Measurements from ENCODE around the gene CFAP92. TPM values are rescaled to one million over a fixed set of nuclear protein-coding genes. Genes with fewer than 3 reads are reported as not detected.

The CFAP92 gene
- total and polyA plus RNA-seq, 7 donors = under 0.01 to 1.2 (median 0.61) TPM; not detected in 2

DNA sequence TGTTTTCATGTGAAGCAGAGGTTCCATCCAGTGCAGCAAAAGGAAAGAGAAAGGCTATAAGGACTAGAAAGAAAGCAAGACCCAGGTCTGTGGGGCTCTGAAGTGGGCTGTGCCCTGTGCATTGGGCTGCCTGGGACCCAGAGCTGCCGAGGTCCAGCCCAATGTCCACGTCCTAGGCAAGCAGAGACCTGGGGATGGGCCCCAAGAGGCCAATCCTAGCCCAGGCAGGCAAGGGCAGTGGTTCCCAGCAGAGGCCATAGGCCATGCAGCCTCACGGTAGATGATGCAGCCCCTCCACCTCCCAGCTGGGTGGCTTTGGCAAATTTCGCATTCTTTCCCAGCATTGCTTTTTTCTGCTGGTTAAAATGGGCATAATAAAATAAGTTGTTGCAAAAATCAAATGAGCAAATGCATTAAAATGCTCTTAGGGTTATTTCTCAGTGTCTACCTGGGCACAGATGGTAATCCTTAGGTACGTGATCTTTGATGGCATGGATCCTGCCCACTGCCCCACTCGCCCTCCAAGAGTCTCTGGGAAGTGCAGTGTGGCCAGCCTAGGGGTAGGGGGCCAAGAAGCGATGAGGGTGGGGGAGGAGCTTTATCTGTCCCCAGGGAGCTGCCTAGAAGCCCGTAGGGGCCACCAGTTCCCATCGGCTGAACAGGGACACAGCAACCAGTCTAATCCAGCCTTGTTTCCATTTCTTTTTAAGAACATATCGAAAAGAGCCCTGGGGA, 44.4 kb upstream of the CFAP92 start:
- DNase-seq = peak; percentile 39
- peaks cover 0 to 2% (median 0%) of the 10 kb centered on the region in 4 donors for H3K36me3 ChIP-seq
- H3K9me3 ChIP-seq = no peaks in the 10 kb centered on the region
- WGBS, 2 donors = 89 to 92% methylated on average over 10 of the region's 10 CpGs
- H3K4me3 ChIP-seq = no peak overlapping the region
- H3K27ac ChIP-seq = no peak overlapping the region
- H3K4me1 ChIP-seq = no peaks in the 10 kb centered on the region
- H3K27me3 ChIP-seq = peaks cover 0 to 4% (median 3%) of the 10 kb centered on the region in 3 donors
- TF ChIP-seq POLR2AphosphoS5 (IDR thresholded peaks at IDR 0.05) (no peak), EP300 (IDR thresholded peaks at IDR 0.05) (no peak), POLR2A (IDR thresholded peaks at IDR 0.05) (no peak)
- TF ChIP-seq, protein P1, sequence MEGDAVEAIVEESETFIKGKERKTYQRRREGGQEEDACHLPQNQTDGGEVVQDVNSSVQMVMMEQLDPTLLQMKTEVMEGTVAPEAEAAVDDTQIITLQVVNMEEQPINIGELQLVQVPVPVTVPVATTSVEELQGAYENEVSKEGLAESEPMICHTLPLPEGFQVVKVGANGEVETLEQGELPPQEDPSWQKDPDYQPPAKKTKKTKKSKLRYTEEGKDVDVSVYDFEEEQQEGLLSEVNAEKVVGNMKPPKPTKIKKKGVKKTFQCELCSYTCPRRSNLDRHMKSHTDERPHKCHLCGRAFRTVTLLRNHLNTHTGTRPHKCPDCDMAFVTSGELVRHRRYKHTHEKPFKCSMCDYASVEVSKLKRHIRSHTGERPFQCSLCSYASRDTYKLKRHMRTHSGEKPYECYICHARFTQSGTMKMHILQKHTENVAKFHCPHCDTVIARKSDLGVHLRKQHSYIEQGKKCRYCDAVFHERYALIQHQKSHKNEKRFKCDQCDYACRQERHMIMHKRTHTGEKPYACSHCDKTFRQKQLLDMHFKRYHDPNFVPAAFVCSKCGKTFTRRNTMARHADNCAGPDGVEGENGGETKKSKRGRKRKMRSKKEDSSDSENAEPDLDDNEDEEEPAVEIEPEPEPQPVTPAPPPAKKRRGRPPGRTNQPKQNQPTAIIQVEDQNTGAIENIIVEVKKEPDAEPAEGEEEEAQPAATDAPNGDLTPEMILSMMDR (IDR thresholded peaks at IDR 0.05) = no peak
- intact Hi-C loops (cut with DNase I) = no loop called here

DNA sequence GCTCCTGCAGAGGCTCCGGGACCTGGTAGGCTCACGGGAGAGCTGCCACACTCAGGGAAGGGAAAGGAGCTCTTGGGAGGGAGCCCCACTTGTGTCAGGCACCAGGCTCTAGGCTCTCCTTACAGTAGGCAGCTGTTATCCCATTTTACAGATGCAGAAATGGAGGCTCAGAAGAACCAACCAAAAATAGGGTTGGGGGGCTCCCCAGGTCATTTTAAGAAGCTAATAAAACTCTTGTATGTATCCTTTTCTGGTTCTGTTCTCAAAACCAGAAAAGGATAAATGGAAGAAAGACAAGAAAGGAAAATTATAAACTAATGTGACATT, 43.2 kb upstream of the CFAP92 start:
- no peak overlapping the region for H3K4me3 ChIP-seq
- H3K36me3 ChIP-seq = peaks cover 0 to 7% (median 0%) of the 10 kb centered on the region in 4 donors
- H3K27ac ChIP-seq = no peak overlapping the region
- intact Hi-C loops (cut with DNase I) = no loop called here
- no peaks in the 10 kb centered on the region for H3K9me3 ChIP-seq
- TF ChIP-seq EP300 (IDR thresholded peaks at IDR 0.05) (no peak), POLR2AphosphoS5 (IDR thresholded peaks at IDR 0.05) (no peak), POLR2A (IDR thresholded peaks at IDR 0.05) (no peak)
- TF ChIP-seq, protein P1 (IDR thresholded peaks at IDR 0.05) = no peak
- no peaks in the 10 kb centered on the region for H3K4me1 ChIP-seq
- H3K27me3 ChIP-seq = peaks cover 0 to 4% (median 3%) of the 10 kb centered on the region in 3 donors
- peak; percentile 52 for DNase-seq
- WGBS, 2 donors = 1 to 42% methylated on average over 2 of the region's 2 CpGs

DNA sequence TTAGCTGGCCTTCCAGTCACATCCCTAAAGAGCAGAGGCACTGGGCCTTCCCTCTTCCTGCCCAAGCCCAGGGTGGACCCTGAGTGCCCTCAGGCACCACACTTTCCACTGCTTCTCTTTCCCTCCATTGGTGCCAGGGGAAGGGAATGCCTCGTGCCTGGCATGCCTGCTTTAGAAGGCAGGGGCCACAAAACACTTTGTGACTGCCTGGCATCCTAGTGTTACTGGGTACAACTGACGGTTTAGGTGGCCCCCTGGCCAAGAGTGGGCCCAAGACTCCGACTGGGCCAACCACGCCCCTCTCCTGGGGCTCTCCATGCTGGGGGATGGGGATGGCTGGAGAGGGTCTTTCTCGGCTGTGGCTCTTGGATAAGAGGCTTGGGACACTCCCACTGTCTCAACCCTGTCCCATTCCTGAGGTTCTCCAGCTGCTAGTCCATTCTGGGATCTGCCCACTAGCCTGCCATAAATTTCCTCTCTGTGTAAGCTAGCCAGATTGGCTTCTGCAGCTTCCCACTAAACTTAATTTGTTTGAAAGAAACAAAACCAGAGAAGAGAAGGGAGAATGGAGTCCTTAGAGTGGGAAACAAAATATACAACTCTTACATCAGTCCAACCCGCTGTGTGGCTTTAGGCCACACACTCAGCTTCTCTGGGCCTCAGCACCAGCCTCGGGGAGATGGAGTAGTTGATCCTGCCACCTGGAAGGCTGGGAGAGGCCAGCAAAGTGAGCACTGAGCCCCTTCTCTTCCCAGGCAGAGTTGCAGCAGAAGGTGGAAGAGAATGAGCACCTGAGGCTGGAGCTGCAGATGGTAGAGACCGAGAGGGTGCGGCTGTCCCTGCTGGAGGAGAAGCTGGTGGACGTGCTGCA, 42.6 kb upstream of the CFAP92 start:
- peaks cover 0 to 4% (median 3%) of the 10 kb centered on the region in 3 donors for H3K27me3 ChIP-seq
- no peak for DNase-seq
- no peak overlapping the region for H3K4me3 ChIP-seq
- WGBS, 2 donors = 83% methylated on average over 10 of the region's 10 CpGs
- no peaks in the 10 kb centered on the region for H3K4me1 ChIP-seq
- no peak overlapping the region for H3K27ac ChIP-seq
- H3K36me3 ChIP-seq = peaks cover 0 to 7% (median 0%) of the 10 kb centered on the region in 4 donors
- H3K9me3 ChIP-seq = no peaks in the 10 kb centered on the region
- TF ChIP-seq POLR2AphosphoS5 (IDR thresholded peaks at IDR 0.05) (no peak), POLR2A (IDR thresholded peaks at IDR 0.05) (no peak), EP300 (IDR thresholded peaks at IDR 0.05) (no peak)
- TF ChIP-seq, protein P1 (IDR thresholded peaks at IDR 0.05) = no peak
- intact Hi-C loops (cut with DNase I) = no loop called here

DNA sequence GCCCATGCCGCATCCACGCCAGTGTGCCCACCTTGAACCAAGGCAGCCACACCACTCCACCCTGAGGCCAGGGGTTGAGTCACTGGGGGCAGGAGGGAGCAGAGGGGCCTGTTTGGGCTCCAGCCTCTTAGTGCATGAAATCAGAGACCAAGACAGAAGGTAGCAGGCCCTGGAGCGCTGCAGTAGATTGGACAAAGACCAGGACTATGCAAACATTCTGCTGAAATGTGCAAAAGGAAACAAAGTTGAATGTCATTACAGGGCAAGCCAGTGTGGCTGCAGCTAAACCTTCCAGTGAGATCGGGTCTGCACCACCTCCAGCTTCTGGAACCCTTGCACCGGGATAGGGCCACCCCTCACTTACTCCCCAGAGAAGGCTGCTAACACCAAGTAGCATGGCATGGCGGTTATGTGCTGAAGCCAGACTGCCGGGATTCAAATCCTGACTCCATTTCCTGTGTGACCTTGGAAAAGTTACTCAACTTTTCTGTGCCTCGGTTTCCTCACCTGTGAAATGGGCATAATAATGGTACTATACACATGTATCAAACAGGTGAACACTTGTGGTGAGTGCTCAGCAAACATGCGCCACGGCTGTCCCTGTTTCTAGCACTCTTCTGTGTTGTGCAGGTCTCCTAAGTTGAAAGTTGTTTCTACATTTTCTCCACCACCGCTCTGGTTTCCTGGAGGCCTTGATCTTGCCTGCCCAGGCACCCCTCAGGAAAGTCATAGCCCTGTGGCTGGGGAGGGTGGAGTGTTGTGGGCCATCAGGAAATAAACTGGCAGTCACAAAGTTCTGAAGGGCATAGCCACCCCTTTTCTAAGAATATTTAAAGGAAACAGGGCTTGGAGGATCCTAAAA, 41.7 kb upstream of the CFAP92 start:
- TF ChIP-seq EP300 (IDR thresholded peaks at IDR 0.05) = no peak
- no peak for TF ChIP-seq POLR2AphosphoS5 (IDR thresholded peaks at IDR 0.05)
- TF ChIP-seq, protein P1 (IDR thresholded peaks at IDR 0.05) = no peak
- no peak for TF ChIP-seq POLR2A (IDR thresholded peaks at IDR 0.05)
- DNase-seq = no peak
- intact Hi-C loops (cut with DNase I) = no loop called here

More for the DNA sequence above, 41.7 kb upstream of the CFAP92 start:
- Histone ChIP-seq H3K36me3 (peaks cover 0 to 7% (median 0%) of the 10 kb centered on the region in 4 donors), H3K27me3 (peaks cover 0 to 4% (median 3%) of the 10 kb centered on the region in 3 donors), H3K27ac (no peak overlapping the region), H3K4me1 (no peaks in the 10 kb centered on the region), H3K9me3 (no peaks in the 10 kb centered on the region), H3K4me3 (no peak overlapping the region)
- 85 to 88% methylated on average over 11 of the region's 11 CpGs for WGBS, 2 donors

All from sigmoid colon (tissue), 7 donors.